HepG2 (cell line): ENCODE data around the gene MC5R. TPM values are rescaled to one million over a fixed set of nuclear protein-coding genes. Genes with fewer than 3 reads are reported as not detected.

Experiments
- ATAC-seq: fragments of 200-7000 bp; cut with Tn5 transposase; 3 replicates; pipeline ENCODE4 v1.9.1; 2020; ENCODE audit warnings: mild to moderate bottlenecking, moderate library complexity
- BruUV-seq: library from RNA; stranded (reverse); fragments of 400-500 nt; replicated peaks from 2 replicates; lab custom pipeline; 2021; lab: Mats Ljungman, UMichigan
- CTCF ChIA-PET: fragments of 300-600 bp; formaldehyde crosslinking; extraction: SDS; loops from one replicate; lab custom pipeline; 2021; ENCODE audit warnings: low total read pairs, inconsistent platforms, low intra/inter-chr PET ratio; lab: Yijun Ruan, JAX
- POLR2A ChIA-PET: fragments of 350-600 bp; sonication (Branson Sonifier 250); formaldehyde crosslinking; loops from one replicate; lab custom pipeline; 2020; ENCODE audit warnings: antibody characterized with exemption, inconsistent platforms; lab: Yijun Ruan, JAX
- DNase-seq: peaks from one replicate; pipeline ENCODE4 v3.0.0-alpha.2; 2015; ENCODE audit warnings: low spot score
- FAIRE-seq: peaks from 3 replicates; lab custom pipeline; 2011; peaks lifted over from hg19 to GRCh38; lab: Jason Lieb, UNC
- H2AFZ ChIP-seq: one replicate; pipeline ENCODE4 v1.6.1; 2011; ENCODE audit warnings: low read length, inconsistent platforms
- H3K27ac ChIP-seq: fragments of 300-600 bp; 3 replicates; pipeline ENCODE4 v1.8.0; 2011; ENCODE audit warnings: mixed run types, mild to moderate bottlenecking, mixed read lengths, low read length, inconsistent platforms; ENCODE audit not compliant: insufficient read depth; ENCODE audit errors: extremely low read length
- H3K27me3 ChIP-seq, 2 experiments: fragments of 200-600 bp in 1 of 2; 2 replicates in 1 of 2; 3 replicates in 1 of 2; pipeline versions ENCODE4 v1.6.0 to v1.8.0; 2011; ENCODE audit warnings: low read length in 2 of 2, mild to moderate bottlenecking in 2 of 2, moderate library complexity in 2 of 2, inconsistent platforms in 1 of 2; ENCODE audit not compliant: insufficient read depth in 2 of 2, control insufficient read depth in 1 of 2
- H3K36me3 ChIP-seq, 2 experiments: fragments of 200-600 bp in 1 of 2; replicated peaks in 1 of 2; 2 replicates in 1 of 2; 3 replicates in 1 of 2; pipeline versions ENCODE4 v1.5.1 to v1.8.0; 2011; ENCODE audit warnings: low read length in 2 of 2, inconsistent platforms in 1 of 2; ENCODE audit not compliant: insufficient read depth in 2 of 2, control insufficient read depth in 1 of 2
- H3K4me1 ChIP-seq: 2 replicates; pipeline ENCODE4 v1.5.1; 2012; ENCODE audit warnings: low read length, inconsistent platforms; ENCODE audit not compliant: insufficient read depth
- H3K4me2 ChIP-seq: 2 replicates; pipeline ENCODE4 v1.6.0; 2011; ENCODE audit warnings: low read depth, low read length, inconsistent platforms
- H3K4me3 ChIP-seq, 3 experiments: fragments of 200-600 bp in 1 of 3; sonication (generic), shearing (Covaris generic) in 1 of 3; replicated peaks in 1 of 3; 2 replicates each; pipeline ENCODE4 v1.5.1; 2011 to 2016; ENCODE audit warnings: low read length in 3 of 3, inconsistent platforms in 2 of 3, low read depth in 2 of 3, mild to moderate bottlenecking in 2 of 3, control low read depth in 1 of 3, mixed read lengths in 1 of 3; ENCODE audit not compliant: insufficient read depth in 1 of 3
- H3K79me2 ChIP-seq: one replicate; pipeline ENCODE4 v1.6.1; 2011; ENCODE audit warnings: low read length, inconsistent platforms; ENCODE audit not compliant: insufficient read depth
- H3K9ac ChIP-seq: 2 replicates; pipeline ENCODE4 v1.6.0; 2011; ENCODE audit warnings: mild to moderate bottlenecking, low read depth, low read length, inconsistent platforms; ENCODE audit not compliant: insufficient read depth
- H3K9me3 ChIP-seq: 2 replicates; pipeline ENCODE4 v1.5.1; 2012; ENCODE audit warnings: mild to moderate bottlenecking, low read length
- H4K20me1 ChIP-seq: 2 replicates; pipeline ENCODE4 v1.6.0; 2011; ENCODE audit warnings: inconsistent platforms, mild to moderate bottlenecking, low read length, moderate library complexity; ENCODE audit not compliant: insufficient read depth
- GMEB2 ChIP-seq: IDR thresholded peaks from 2 replicates; pipeline ENCODE4 v1.6.1; 2016; ENCODE audit warnings: missing biosample characterization, missing genetic modification reagents, low read depth
- STAG1 ChIP-seq: sonication (generic); formaldehyde crosslinking; IDR thresholded peaks from 2 replicates; pipeline ENCODE4 v1.4.0; 2020; ENCODE audit warnings: missing genetic modification reagents
- ZBTB8A ChIP-seq: sonication (generic); formaldehyde crosslinking; IDR thresholded peaks from 2 replicates; pipeline ENCODE4 v1.4.0; 2020; ENCODE audit warnings: mild to moderate bottlenecking, low read depth, missing genetic modification reagents, borderline replicate concordance
- WGBS: methylation state at CpG from one replicate; pipeline ENCODE4 v1.1.6; 2017; ENCODE audit warnings: low lambda C conversion rate; 5-methylcytosine and 5-hydroxymethylcytosine counted together
- in situ Hi-C: cut with HindIII; loops from 2 replicates; pipeline ENCODE4 v1.10.0; 2017; ENCODE audit warnings: low pct_unique_long_range_greater_than_20kb; ENCODE audit not compliant: extremely low pct_ligation_motif_present
- intact Hi-C: fragments of 100-400 bp; cut with micrococcal nuclease; formaldehyde crosslinking; loops from one replicate; pipeline ENCODE4 v1.10.0; 2022; ENCODE audit not compliant: unreplicated experiment
- polyA plus RNA-seq, 8 experiments: library from polyadenylated mRNA; depleted of rRNA in 3 of 8; stranded (reverse) in 7 of 8; unstranded in 1 of 8; fragments of >200 nt; fragmentation: Illumina TruSeq in 4 of 8; extraction: Trizol in 4 of 8; gene quantifications; 2 replicates each; pipeline versions ENCODE4 v1.2.1 to v1.2.3, GENCODE V29; 2011 to 2016; ENCODE audit warnings: low read depth in 4 of 8, missing spikeins in 1 of 8, mixed read lengths in 1 of 8; ENCODE audit not compliant: insufficient read depth in 1 of 8
- total RNA-seq, 5 experiments: library from RNA; depleted of rRNA; stranded (reverse); fragments of >200 nt; fragmentation: Illumina TruSeq; extraction: Trizol; gene quantifications; 2 replicates each; pipeline ENCODE4 v1.2.3, GENCODE V29; 2016; ENCODE audit warnings: low read depth in 1 of 5
- TF ChIP-seq, protein P1 (sequence below): sonication (generic); formaldehyde crosslinking; IDR thresholded peaks from 2 replicates; pipeline ENCODE4 v1.5.0; 2020; ENCODE audit warnings: mild to moderate bottlenecking, missing genetic modification reagents, moderate library complexity

MC5R gene
- total and polyA plus RNA-seq, 2 of the 13 experiments (the other 11 are each of a cell fraction or from before 2014, with no cell fraction given): not detected

DNA sequence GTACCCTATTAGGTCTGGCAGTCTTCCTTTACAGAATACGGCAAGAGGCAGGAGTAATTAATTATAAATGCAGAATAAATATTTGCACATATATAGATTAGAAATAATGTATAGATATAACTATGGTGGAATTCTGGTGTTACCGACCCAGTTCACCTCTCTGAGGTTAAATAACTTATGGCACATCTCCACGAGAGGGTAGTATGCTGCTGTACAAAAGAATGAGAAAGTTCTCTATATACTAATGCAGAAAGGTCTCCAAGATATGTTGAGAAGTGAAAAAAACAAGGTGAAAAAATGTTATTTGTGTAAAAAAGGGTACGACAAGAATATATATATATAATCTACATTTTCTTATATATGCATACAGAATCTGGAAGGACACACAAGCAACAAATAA is 50.6 kb downstream of the MC5R start:
- Histone ChIP-seq H3K27ac (no peak overlapping the region), H3K4me1 (no peaks in the 10 kb centered on the region), H2AFZ (no peak overlapping the region), H3K9ac (no peak overlapping the region), H3K4me2 (no peak overlapping the region), H3K79me2 (no peaks in the 10 kb centered on the region), H3K9me3 (no peaks in the 10 kb centered on the region), H3K4me3 (no peak overlapping the region), H3K27me3 (peaks cover 0 to 39% of the 10 kb centered on the region in 2 experiments; a peak in 3 of 5 replicates), H4K20me1 (no peaks in the 10 kb centered on the region), H3K36me3 (no peaks in the 10 kb centered on the region)
- intact Hi-C loops (no loop called here), in situ Hi-C loops (no loop called here)
- ATAC-seq: no peak
- CTCF ChIA-PET: interaction anchor here (1.3 kb wide), 1 partner anchor 212 kb away, joined by 4 read pairs; no protein-coding TSS in a partner anchor
- DNase-seq: no peak
- POLR2A ChIA-PET: no interaction called here
- no peak for FAIRE-seq
- TF ChIP-seq STAG1: peak; percentile 22; the same call in 1 of the 2 replicates
- TF ChIP-seq, protein P1, sequence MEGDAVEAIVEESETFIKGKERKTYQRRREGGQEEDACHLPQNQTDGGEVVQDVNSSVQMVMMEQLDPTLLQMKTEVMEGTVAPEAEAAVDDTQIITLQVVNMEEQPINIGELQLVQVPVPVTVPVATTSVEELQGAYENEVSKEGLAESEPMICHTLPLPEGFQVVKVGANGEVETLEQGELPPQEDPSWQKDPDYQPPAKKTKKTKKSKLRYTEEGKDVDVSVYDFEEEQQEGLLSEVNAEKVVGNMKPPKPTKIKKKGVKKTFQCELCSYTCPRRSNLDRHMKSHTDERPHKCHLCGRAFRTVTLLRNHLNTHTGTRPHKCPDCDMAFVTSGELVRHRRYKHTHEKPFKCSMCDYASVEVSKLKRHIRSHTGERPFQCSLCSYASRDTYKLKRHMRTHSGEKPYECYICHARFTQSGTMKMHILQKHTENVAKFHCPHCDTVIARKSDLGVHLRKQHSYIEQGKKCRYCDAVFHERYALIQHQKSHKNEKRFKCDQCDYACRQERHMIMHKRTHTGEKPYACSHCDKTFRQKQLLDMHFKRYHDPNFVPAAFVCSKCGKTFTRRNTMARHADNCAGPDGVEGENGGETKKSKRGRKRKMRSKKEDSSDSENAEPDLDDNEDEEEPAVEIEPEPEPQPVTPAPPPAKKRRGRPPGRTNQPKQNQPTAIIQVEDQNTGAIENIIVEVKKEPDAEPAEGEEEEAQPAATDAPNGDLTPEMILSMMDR (CRISPR knock-in tag): 0 out of 2 replicates have a peak, but pooled peaks have one; percentile 6
- TF ChIP-seq GMEB2 (CRISPR knock-in tag): no peak
- no peak for TF ChIP-seq ZBTB8A (CRISPR knock-in tag)
- WGBS: 1% methylated on average over 4 of the region's 4 CpGs
- no TSS peak for BruUV-seq

Other genes with a start within 250 kb of the MC5R start
- 33.2 and 37.0 TPM in 2 replicates for gene FAM210A, start 97.6 kb upstream of the MC5R start, total RNA-seq (2016; rRNA removed; fragmentation: Illumina TruSeq; extraction: Trizol)
- gene FAM210A, start 97.6 kb upstream of the MC5R start, polyA plus RNA-seq (2011; rRNA removed): 30.4 and 37.5 TPM in 2 replicates
- 24.4 and 54.1 TPM in 2 replicates for gene RNMT, start 97.5 kb upstream of the MC5R start, total RNA-seq (2016; rRNA removed; fragmentation: Illumina TruSeq; extraction: Trizol)
- gene RNMT, start 97.5 kb upstream of the MC5R start, polyA plus RNA-seq (2011; rRNA removed): 18.5 and 22.9 TPM in 2 replicates
- not detected in 2 replicates for gene MC2R, start 91.4 kb downstream of the MC5R start, total RNA-seq (2016; rRNA removed; fragmentation: Illumina TruSeq; extraction: Trizol)
- not detected in 2 replicates for gene MC2R, start 91.4 kb downstream of the MC5R start, polyA plus RNA-seq (2011; rRNA removed)